OCI-LY7 (cell line): ENCODE measurements around the gene ZNF276.

Source experiments
- CTCF ChIP-seq: fragments of 200-600 bp; sonication (generic); conservative IDR thresholded peaks from 2 replicates; pipeline ENCODE4 v1.5.1; 2014; ENCODE audit warnings: mild to moderate bottlenecking, antibody characterized with exemption, low read length, moderate library complexity, mixed read lengths
- EZH2phosphoT487 ChIP-seq: fragments of 200-600 bp; sonication (generic); IDR thresholded peaks from 2 replicates; pipeline ENCODE4 v1.6.1; 2018; ENCODE audit warnings: low read depth, borderline replicate concordance, mild to moderate bottlenecking, mixed run types, antibody characterized with exemption, low read length, moderate library complexity, mixed read lengths

- TF ChIP-seq CTCF (no peak), EZH2phosphoT487 (no peak)
Measured at GRCh38 chr16:89723279-89724250, 2.2 kb downstream of the ZNF276 start.
